ENCODE data around the gene ZNF625. TPM values are rescaled to one million over a fixed set of nuclear protein-coding genes. Genes with fewer than 3 reads are reported as not detected.
A peak's percentile ranks its signal among the peaks of the same experiment; 100 is the strongest.

The ZNF625 gene
- 3.1 TPM for total RNA-seq
- long read RNA-seq, partial matches to known transcripts: 0 of 2 reads
- long read RNA-seq, other reads (novel, unspliced or antisense): 1 of 2 reads

DNA sequence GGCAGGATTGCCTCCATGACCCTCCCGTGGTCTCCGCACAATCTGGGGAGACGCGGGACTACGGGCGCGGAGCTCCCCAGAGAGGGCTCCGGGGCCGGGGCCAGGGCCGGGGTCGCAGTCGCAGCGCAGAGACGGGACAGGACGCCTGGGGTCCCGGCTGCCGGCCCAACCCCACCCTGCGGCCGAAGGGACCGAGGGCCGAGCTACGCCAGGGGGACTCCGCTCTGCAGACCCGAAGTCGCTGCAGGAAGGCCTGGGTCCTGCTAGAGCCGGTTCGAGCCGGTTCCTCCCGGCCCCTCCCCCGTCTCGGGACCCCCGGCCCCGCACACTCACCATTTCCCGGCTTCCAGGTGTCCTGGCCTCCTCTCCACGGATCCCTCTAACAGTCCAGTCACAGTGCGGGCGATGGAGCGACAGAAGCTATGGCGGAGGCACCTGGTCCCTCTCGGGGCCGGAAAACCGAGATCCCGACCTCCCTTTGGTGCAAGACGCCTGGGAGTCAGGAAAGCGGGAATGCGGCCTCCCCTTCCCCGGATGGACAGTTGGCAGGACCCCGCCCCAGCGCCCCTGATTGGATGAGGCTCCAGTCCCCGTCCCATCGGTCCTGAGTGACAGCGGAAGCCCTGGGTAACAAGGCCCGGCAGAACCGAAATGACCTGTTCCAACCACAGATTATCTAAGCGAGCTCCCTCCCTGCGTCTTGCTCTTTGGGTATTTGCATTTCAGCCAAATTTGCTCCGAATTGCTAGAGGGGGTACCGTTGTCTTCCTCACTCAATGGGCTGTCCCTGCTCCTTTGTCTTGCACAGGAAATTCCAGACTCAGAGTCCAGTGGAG, at the start of gene ZNF625:
ZNF625 (minus strand) TSS at position 512 of the 836 bp plus-strand sequence; CDS start at position 336, 176 bp downstream.
- intact Hi-C loops (cut with DNase I): no loop called here
- DNase-seq (ENCODE audit: low spot score): peak; percentile 92

DNA sequence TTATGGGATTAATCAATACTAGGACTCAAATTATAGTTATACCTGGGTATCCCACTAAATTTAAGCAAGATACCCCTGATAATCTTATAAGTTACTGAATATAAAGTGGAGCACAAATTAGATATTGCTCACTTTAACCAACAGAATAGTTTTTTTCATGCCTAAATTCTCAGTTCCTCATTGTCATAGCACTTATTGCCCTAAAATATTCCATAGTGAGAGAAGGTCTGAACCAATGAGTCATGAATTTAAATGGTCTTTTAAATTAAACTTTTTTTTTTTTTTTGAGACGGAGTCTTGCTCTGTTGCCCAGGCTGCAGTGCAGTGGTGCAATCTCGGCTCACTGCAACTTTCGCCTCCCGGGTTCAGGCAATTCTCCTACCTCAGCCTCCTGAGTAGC, 48.8 kb upstream of the ZNF625 start:
- intact Hi-C loops (cut with DNase I): loop anchor here (10.0 kb wide), 1 partner anchor 160 kb away; the partner anchor contains the start of gene ZNF442

DNA sequence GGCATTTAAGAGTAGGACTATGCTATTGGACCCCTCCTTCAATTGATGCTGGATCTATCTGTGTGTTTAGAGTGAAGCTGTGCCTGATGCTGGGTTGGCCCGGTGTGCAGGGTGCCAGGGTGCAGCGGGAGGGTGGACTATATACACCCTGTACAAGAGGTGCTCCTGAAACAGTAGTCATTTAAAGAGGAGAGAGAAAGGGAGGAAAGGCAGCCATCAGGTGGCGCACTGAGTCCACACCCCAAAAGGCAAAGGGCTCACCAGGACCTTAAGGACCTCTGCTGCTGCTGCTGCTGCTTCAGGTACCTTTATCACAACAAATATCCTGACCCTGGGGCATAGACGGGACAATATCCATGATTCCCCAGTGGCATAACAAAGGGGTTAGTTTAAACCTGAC, 45.7 kb upstream of the ZNF625 start:
- DNase-seq (ENCODE audit: low spot score): no peak

More for the DNA sequence above, 48.8 kb upstream of the ZNF625 start:
- DNase-seq (ENCODE audit: low spot score): no peak

DNA sequence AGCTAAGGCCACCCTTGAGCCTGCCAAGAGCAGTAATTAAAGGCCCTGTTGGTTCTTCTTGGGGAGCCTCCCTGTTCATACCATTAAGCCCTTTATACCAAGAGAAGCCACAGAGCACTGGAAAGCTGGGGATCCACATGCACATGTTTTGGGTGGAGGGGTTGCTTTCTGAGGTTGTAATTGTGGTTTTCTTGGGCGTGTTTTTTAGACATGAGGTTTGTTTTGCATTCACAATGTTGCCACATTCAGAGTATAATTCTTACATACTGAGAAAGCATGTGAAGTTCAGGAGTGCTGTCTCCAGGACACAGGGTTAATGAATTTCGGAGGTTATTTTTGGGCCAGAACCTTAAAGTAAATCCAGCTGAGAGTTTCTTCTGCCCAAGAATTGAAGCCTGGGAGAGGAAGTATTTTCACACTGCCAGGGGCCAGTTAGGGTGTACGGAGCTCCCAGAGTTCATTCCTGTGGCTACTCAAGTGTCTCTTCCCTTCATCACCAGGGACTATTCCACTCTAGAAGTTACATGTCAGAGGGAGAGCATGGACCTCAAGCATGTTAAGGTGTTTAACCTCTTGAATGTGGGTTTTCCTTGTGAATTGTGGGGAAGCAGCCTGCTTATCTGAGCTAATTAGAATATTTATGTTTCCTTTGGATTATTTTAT, 43.4 kb upstream of the ZNF625 start:
- intact Hi-C loops (cut with DNase I): loop anchor here (10.0 kb wide), 2 partner anchors 135 to 165 kb away; partner anchors contain the start of genes ZNF442 and ZNF563
- no peak for DNase-seq (ENCODE audit: low spot score)

More for the DNA sequence above, 45.7 kb upstream of the ZNF625 start:
- intact Hi-C loops (cut with DNase I): loop anchor here (10.0 kb wide), 1 partner anchor 163 kb away; the partner anchor contains the start of gene ZNF442

DNA sequence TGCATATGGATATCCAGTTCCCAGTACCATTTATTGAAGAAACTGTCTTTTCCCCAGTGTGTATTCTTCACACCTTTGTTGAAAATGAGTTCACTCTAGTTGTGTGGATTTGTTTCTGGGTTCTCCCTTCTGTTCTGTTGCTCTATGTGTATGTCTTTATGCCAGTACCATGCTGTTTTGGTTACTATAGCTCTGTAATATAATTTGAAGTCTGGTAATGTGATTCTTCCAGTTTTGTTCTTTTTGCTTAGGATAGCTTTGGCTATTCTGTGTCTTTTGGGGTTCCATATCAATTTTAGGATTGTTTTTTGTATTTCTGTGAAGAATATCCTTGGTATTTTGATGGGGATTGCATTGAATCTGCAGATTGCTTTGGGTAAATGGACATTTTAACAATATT, 41.6 kb upstream of the ZNF625 start:
- intact Hi-C loops (cut with DNase I): loop anchor here (10.0 kb wide), 1 partner anchor 137 kb away; the partner anchor contains the start of gene ZNF563
- no peak for DNase-seq (ENCODE audit: low spot score)

DNA sequence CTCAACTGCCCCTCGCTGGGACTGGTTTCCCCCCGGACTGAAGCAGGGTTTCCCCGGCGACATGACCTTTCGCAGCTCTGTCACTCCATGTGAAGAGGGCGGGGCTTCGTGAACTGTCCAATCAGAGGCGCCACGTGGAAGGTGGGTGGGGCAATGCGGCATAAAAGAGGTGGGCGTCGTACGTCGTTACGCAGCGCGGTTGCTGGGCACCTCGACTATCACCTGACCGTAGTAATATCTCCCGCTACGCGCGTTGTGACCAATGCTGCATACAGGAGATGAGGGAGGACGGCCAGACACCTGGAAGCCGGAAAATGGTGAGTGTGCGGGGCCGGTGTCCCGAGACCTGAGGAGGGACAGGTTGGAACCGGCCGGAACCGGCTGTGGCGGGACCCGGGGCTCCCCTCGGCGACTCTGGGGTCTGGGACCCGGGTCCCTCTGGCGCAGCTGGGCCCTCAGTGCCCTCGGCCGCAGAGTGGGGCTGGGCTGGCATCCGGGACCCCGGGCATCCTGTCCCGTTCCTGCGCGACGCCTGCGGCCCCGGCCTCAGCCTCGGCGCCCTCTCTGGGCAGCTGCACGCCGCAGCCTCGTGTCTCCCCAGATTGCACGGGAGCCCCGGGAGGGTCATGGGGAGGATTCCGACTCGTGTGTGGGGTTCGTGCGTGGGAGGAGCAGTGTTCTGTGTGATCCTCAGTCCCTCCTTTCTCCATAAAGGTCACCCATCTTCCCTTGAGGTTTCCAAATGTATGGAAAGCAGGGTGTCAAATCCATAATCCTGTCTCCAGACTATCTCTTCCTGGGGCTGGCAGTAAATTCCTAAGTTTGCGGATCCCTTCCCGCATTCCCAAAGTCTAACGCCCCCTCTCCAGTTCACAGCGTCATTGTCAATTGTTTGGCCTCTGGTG, 38.5 kb upstream of the ZNF625 start:
- intact Hi-C loops (cut with DNase I): loop anchor here (10.0 kb wide), 1 partner anchor 140 kb away; the partner anchor contains the start of gene ZNF563
- DNase-seq (ENCODE audit: low spot score): peak; percentile 93

DNA sequence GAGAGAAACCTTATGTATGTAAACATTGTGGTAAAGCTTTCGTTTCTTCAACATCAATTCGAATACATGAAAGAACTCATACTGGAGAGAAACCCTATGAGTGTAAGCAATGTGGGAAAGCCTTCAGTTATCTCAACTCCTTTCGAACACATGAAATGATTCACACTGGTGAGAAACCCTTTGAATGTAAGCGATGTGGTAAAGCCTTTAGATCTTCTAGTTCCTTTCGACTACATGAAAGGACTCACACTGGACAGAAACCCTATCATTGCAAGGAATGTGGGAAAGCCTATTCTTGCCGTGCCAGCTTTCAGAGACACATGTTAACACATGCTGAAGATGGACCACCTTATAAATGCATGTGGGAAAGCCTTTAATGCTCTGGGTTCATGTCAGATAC, 31.1 kb upstream of the ZNF625 start:
- no peak for DNase-seq (ENCODE audit: low spot score)
- intact Hi-C loops (cut with DNase I): no loop called here

DNA sequence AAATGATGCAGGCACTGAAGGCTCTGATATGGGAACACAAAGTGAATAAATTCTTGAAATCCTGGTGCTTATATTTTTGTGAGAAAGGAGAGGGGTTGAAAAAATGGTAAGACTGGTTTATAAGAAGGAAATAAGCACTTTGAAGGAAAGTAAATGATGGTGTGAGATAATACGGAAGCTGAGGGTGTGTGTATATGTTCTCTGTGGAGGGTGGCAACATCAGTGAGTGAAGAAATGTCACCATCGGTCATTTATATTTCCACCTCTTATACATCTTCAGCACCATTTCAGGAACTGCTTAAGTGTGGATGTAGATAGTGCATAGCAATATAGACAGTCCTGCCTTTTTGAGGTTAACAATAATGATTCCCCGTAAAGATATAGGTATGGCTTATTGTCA, 23.8 kb upstream of the ZNF625 start:
- no peak for DNase-seq (ENCODE audit: low spot score)
- intact Hi-C loops (cut with DNase I): no loop called here

DNA sequence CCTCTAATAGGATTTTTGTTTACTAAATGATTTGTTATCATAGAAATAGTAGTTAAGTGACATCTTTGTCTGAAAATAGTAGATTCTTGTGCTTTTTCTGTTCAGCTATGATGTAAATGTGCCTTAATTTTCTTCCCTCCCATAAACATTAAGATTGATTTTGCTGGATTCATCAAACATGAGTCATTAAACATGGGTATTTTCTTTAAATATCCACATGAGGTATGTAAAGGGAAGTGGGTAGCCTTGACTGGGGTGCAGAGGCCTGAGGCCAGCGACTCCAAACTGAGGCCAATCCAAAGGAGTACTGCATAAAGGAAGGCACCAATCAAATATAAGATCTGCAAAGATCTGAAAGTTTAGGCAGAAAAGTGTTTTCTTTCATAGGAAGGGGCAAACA, 10.1 kb upstream of the ZNF625 start:
- DNase-seq (ENCODE audit: low spot score): no peak
- intact Hi-C loops (cut with DNase I): loop anchor here (10.0 kb wide), 1 partner anchor 198 kb away; the partner anchor contains the start of gene ZNF442

DNA sequence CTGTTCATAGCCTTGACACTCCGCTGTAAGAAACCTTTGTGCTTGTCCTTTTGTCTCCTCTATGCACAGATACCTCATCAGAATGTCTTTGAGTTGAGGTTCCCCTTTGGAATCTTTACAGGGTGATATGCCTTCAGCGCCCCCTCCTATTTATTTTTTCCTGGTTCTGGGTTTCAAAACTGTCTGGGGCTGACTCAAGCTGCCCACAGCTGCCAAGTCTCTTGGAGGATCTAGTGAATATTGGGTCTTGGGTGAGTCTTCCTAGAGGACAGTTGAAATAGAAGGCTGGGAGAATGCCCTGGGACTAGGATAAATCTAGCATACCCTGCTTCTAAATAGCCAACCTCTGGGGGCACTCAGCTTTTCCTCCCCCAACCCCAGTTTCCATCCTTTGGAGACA, 7.3 kb upstream of the ZNF625 start:
- intact Hi-C loops (cut with DNase I): loop anchor here (10.0 kb wide), 1 partner anchor 201 kb away; the partner anchor contains the start of gene ZNF442
- DNase-seq (ENCODE audit: low spot score): no peak

DNA sequence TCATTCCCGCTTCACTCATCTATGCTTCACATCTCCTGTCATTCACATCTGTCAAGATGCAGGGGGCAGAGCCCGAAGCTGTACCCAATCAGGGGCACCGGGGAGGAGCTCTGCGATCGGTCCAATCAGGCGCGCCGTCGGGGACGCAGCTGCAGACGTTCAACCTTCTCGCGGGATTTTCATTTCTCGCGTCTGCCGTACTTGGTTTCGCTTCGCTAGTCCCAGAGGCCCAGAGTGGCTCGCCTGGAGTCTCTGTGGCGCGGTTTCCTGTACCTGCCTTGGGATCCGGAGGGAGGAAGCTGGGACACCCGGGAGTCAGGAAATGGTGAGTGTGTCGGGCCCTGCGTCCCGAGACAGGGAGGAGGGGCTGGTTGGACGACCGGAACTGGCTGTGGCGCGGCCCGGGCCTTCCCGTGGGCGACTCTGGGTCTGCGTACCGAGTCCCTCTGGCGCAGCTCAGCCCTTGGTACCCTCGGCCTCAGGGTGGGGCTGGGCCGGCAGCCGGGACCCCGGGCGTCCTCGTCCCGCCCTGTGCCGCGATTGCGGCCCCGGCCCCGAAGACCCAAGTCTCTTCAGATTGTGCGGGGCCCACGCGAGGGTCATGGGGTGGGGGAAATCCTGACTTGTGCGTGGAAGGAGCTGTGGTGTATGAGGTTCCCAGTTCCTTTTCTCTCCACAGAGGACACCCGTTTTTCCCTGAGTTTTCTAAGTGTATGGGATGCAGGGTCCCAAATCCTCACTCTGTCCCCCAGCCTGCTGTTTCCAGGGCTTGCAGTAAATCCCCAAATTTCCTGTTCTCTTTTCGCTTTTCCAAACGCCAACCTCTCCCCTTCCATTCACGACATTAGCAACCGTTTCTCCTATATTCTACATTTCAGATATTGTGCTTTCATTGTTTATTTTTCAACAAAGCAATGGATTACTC, 6.6 kb upstream of the ZNF625 start, which contains the start of gene ZNF136:
ZNF136 (plus strand) TSS at position 215 of the 925 bp plus-strand sequence; CDS start at position 323, 108 bp downstream.
- DNase-seq (ENCODE audit: low spot score): peak; percentile 97
- intact Hi-C loops (cut with DNase I): loop anchor here (10.0 kb wide), 1 partner anchor 202 kb away; the partner anchor contains the start of gene ZNF442

DNA sequence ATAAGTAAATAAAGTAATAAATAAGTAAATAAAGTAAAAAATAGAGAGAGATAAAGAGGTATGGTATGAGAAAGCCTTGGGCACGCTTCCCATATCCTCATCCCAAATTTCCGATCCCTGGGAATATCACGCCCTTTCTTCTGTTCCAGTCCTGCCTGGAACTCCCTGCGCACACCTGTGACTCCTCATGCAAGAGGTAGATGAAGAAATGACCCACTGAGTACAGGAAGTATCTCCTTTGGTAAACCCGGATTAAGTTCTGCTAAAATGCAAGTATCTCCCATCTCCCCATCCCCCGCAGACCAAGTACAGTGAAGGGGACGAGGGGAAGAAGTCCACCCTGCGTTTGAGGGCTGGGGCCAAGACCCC, 6.0 kb upstream of the ZNF625 start:
- intact Hi-C loops (cut with DNase I): loop anchor here (10.0 kb wide), 1 partner anchor 202 kb away; the partner anchor contains the start of gene ZNF442
- no peak for DNase-seq (ENCODE audit: low spot score)

DNA sequence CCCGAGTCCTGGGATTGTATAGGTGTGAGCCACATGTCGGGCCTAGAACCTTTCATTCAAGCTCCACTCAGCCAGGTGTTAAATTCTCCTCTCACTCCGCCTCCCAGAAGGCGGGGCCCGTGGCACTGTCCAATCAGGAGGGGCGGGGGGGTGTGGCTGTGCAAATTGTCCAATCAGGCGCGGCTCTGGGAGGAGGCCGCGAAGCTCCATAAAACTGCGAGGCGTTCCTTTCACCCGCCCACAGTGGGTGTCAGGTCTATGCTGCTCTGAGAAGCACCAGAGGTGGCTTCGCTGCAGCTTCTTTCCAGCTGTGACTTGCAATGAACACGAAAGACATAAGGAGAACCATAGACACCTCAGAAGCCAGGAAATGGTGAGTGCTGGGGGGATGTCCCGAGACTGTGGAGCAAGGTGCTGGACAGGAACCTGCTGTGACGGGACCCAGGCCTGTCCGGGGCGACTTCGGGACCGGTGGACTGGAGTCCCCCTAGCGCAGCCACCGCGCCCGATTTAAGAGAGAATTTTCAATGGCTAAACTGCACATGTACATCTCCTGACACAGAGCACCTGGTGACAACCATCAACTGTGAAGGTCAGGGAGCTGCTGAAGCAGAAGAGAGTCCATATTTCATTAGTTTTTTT, 3.4 kb upstream of the ZNF625 start:
- no peak for DNase-seq (ENCODE audit: low spot score)
- intact Hi-C loops (cut with DNase I): loop anchor here (10.0 kb wide), 1 partner anchor 205 kb away; the partner anchor contains the start of gene ZNF442

DNA sequence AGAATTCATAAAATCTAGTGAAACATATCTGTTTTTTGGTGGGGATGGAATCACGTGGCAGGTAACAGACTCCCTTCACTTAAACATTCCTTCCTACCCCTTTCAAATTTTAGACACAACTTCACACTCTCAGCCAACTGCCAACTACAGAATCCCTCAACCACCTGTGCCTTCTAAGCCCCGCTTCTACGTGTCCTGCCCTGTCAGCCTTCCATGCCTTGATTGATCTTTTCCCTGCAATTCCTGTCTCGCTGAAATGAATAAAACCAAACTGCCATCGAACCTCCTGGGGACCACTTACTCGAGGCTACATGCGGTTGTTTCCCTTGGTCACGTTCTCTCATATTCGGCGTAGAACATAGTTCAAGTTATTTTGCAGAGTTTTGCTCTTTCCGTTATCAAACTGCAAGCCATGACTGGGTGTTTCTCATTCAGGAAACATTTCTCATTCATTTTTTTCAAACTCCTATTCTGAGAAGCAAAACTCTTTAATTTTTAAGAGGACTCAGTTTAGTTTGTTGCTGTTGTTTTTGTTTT, 1.1 kb downstream of the ZNF625 start:
- DNase-seq (ENCODE audit: low spot score): no peak

DNA sequence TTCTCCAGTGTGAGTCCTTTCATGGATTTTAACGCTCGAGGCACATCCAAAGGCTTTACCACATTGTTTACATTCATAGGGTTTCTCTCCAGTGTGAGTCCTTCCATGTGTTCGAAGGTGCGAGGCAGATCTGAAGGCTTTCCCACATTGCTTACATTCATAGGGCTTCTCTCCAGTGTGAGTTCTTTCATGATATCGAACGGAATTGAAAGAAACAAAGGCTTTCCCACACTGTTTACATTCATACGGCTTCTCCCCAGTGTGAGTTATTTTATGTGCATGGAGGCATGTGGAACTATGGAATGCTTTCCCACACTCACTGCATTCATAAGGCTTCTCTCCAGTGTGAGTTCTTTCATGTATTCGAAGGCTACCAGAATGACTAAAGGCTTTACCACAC, 11.2 kb downstream of the ZNF625 start:
- no peak for DNase-seq (ENCODE audit: low spot score)
- intact Hi-C loops (cut with DNase I): no loop called here

More for the DNA sequence above, 1.1 kb downstream of the ZNF625 start:
- intact Hi-C loops (cut with DNase I): no loop called here

DNA sequence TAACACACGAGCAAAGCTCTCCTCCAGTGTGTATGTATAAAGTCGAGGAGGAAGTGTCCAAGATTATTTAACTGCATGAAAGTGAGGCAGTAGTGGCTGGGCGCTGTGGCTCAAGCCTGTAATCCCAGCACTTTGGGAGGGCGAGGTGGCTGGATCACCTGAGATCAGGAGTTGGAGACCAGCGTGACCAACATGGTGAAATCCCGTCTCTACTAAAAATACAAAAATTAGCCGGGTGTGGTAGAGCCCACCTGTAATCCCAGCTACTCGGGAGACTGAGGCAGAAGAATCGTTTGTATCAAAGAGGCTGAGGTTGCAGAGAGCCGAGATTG, 15.2 kb downstream of the ZNF625 start:
- intact Hi-C loops (cut with DNase I): loop anchor here (2.0 to 5.0 kb wide), 6 partner anchors 51 to 344 kb away; partner anchors contain the start of genes ZNF491 and ZNF763
- DNase-seq (ENCODE audit: low spot score): no peak
